GM19395 (cell line): Measurements from ENCODE around the gene DYNLL2.
A peak's percentile ranks its signal among the peaks of the same experiment; 100 is the strongest.
"Not testable (repeated sequence)": the region's sequence is repeated elsewhere in the genome, so short reads cannot be mapped to it uniquely, and the experiment has no call there.

ENCODE experiments used
- ATAC-seq: cut with Tn5 transposase; IDR thresholded peaks from one replicate; pipeline ENCODE4 v1.9.1; 2021; ENCODE audit warnings: mild to moderate bottlenecking, moderate library complexity; ENCODE audit not compliant: unreplicated experiment

The DYNLL2 gene

DNA sequence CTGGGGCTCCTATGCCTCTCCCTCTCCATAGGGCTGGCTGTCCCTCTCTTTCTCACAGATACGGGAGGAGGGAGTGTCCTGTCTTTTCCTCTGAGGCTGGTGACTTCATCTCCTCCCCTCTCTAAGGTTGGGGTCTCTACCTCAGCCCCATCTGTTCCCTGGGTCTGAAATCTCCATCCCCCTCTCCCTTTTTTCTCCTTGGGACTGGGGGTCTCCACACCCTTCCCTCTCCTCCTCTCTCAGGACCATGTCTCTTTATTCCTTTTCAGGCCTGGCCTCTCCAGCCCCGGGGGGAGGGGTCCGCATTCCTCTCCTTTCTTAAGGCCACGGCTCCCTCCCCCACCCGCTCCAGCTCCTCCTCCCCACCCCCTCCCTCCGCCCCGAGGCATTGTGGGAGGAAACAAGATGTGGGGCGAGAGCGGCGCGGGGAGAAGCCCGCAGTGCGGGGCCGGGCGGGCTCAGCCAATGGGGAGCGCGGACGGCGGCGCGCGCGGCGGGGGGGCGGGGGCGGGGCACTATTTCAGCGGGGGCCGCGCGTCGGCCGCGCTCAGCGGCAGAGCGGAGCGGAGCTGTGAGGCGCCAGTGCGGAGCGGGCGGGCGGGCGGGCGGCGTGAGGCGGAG is at the start of gene DYNLL2:
TSS of gene DYNLL2 (plus strand) at position 550 of the 621 bp plus-strand sequence. CDS start 3,672 bp downstream, outside the sequence.
- ATAC-seq: peak; percentile 73

DNA sequence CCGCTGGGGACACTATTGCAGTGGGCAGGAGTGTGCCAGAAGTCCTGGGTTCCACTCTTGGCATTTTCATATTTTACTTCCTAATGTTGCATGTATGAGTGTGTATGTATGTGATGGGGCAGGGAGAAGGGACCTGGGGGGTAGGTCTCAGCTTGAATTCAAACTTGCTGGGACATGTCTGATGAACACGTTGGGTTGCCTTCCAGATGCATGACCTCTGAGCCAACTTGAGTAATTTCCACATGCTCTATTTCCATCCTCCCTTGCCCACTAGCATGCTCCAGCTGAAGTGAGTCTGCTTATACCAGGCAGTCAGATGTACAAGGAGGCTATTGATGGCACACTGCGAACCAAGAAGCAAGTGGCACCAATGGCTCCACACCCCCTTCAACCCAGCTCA is 43.2 kb upstream of the DYNLL2 start:
- no peak for ATAC-seq

DNA sequence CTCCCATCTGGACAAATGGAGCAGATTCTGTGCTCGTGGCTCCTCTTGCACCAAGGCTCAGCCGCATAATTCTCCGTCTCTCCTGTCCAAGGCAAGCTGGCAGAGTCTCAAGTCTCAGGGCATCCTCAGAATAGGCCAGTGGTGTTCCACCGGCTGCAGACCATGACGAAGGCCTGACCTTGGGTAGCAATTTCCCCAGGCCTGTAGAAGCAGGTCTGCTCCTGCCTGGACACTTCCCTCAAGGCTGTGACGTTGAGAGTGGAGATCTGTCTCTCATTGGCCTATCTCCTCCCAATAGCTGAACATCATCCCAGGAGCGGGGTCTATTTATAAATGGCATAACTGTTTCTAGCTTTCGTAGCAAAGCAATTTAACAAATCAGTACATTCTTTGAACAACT is 42.8 kb upstream of the DYNLL2 start:
- no peak for ATAC-seq

DNA sequence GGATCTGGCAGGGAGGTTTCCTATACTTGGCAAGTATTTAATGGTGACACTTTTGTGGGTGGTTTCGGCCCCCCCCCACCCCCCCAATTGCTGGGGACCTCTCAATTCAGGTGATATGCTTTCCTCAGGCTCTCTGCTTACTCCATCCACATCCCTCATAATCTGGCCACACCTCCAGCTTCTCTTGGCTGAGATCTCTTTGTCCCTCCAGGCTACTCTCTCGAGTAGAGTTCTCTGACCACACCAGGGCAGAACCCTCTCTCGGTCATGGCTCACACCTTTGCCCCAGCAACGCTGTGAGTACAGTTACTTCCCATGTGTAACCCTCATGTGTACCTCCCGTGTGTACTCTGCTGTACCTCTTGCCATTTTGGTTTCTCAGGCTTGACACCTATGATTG is 42.1 kb upstream of the DYNLL2 start:
- ATAC-seq: no peak

DNA sequence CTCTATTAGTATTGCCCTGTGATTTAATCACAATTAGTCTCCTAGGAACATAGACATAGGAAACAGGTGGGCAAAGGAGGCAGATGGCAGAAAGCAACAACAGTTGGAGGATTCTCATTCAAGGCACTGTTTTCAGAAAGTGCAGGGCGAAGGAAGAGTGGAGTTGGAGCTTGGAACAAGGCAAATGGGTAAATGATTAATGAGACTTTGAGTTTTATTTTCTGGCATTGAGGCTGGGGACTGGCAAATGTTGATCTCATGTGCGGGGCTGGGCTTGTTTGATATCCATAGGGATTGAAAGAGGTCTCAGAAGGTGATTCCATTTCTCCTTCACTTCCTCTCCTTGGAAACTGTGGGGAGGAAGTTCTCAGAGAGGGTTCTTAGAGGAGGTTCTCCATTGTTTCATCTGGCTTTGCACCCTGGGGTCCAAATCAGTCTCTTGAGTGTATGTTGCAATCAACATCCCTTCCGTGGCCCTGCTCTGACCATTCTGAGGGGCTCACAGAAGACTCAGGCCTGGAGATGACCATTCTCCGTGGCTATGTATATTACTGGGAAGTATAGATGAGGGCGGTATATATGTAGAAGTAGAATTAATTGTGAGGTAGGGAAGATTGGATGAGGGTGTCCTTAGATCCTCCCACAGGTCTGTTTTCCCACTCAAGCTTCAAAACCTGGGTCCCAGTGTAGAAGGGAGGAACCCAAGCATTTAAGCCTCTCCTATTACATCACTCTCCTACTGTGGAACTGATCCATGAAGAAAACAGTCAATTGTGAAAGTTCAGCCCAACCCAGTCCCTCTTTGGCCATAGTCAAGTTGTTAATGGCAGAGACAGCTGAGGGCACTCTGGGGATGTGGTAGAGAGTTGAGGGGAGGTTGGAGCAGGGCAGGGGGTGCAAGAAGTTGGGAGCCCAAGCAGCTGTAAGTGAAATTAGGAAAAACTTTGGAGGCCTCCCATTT is 39.7 kb upstream of the DYNLL2 start:
- no peak for ATAC-seq

DNA sequence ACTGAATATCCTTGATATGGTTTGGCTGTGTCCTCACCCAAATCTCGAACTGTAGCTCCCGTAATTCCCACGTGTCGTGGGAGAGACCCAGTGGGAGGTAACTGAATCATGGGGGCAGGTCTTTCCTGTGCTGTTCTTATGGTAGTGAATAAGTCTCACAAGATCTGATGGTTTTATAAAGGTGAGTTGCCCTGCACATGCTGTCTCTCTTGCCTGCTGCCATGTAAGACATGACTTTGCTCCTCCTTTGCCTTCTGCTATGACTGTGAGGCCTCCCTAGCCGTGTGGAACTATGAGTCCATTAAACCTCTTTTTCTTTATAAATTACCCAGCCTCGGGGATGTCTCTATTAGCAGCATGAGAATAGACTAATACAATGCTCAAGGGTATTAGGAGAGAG is 39.0 kb upstream of the DYNLL2 start:
- not testable (repeated sequence) for ATAC-seq

DNA sequence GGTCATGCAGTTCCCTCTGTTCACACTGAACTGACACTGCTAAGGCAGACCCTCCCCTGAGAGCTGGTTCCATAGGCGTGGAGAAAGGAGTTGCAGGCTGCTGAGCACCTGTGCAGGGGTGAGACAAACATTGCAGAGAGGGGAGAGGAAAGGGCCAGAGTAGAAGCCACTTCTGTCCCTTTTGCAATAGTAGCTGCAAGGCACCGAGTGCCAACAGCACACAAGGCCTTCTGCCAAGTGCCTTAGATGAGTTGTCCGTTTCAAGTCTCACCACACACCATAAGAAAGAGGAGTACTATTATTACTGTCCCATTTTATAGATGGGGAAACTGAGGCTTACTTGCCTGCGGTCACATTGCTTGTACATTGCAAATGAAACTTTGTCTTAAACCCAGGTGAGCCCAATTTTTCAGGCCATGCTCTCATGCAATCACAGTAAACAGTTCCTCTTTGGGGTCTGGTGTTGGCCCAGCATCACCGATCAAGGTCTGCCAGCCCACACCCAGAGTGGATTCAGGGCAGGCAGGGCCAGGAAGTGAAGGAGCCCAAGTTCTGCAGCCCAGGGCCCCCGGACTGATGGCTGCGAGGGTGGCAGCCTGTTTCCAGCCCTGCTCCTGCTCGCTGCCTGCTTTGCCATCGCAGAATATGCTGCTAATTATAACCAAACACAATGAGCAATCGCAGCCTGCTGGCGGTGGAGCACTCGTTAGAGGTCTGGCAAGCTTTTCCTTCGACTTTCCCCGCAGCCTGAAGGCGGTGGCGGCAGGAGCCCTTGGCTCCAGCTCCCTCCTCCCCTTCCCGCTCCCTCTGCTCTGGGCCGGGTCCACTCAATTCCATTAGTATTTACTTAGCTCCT is 36.8 kb upstream of the DYNLL2 start:
- ATAC-seq: no peak

DNA sequence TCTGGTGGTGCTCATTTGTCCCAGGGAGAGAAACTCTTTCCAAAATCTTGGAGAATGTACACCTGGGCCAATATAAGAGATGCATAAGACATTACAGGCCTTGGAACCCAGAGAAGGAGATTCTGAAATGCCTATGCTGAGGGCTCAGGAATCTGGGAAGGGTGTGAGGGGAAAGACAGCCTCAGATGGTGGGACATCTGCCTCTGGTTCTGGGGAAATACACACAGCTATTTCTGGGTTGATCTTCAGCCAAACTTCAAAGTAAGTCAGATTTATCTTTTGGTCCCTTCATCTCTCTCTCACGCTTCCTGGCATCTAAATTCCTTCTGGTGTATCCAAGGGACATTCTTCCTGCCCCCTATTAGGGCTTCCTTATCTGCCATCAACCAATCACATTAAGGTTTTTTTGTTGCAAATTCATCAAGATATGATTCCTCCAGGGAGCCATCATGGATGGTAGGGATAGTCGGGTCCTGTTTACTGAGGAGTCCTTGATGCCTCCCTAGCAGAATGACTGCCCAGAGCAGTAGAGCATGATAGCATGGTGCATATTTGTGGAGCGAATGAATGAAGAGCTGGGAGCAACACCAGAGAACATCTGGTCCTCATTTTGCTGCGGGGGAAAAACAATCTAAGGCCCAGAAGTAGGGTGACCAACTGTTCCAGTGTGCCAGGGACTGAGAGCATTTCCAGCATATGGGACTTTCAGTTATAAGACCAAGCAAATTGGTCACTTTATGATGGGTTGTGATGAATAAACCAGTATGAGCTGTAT is 35.7 kb upstream of the DYNLL2 start:
- ATAC-seq: no peak

DNA sequence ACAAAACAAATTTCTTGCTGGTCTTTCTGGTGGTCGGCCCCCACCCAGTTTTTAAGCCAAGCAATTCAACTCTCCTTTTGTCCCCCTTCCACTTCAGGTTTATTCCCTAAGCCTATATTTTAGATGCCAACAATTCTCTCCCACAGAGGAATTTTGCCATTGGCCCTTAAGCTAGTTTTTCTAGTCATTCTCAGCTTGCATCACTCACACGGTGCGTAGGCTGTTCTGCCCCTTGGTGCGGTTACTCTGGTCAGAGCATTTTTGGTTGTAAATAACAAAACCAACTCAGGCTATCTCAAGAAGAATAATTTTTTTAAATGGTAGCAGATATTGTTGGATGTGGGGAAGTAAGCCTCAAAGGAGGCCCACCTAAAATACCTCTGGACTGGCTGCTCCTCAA is 33.7 kb upstream of the DYNLL2 start:
- no peak for ATAC-seq

DNA sequence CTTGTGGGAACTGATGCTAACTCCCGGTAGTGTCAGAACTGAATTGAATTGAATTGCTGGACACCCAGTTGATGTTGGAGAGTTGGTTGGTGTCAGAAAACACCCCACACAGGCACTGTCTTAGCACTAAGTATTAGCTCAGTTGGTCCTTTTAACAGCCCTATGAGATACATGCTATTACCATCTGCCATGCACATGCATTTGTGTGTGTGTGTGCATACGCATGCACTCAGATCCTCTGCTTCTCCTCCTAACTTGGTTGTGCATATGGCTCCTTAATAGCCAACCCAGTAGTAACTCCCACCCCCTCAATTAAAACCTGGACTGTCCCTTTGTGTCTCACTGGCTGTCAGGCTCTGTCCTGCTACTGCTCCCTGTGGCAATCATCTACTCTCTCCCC is 32.3 kb upstream of the DYNLL2 start:
- ATAC-seq: no peak

DNA sequence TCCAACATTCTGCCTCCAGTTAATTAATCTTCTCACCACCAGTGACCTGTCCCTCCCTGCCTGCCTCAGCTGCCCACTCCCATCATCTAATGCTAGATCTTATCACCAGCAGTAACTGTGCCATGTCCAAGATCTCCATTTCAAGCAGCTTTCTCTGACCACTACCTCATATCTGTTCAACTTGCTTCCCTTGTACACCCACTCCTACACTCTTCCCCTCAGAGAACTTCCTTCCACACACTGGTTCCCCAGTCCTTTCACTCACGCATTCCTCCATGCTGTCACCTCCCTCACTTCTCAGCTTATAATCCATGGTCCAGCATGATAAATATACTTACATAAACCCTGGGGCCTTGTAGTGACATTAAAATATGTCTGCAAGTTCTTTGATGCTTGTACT is 31.8 kb upstream of the DYNLL2 start:
- ATAC-seq: no peak

DNA sequence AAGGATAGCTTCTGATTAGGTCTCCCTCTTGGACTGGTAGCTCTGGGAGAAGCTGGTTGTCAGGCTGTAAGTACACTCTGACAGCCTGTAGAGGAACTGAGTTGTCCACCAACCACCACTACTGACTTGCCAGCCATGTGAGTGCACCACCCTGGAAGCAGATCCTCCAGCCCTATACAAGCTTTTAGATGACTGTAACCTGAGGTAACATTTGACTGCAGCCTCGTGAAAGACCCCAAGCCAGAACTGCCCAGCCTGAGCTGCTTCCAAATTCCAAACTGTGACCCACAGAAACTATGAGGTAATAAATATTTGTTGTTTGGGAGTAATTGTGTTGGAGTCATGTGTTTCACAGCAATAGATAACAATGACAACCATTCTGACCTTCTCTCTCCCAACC is 30.8 kb upstream of the DYNLL2 start:
- ATAC-seq: no peak

DNA sequence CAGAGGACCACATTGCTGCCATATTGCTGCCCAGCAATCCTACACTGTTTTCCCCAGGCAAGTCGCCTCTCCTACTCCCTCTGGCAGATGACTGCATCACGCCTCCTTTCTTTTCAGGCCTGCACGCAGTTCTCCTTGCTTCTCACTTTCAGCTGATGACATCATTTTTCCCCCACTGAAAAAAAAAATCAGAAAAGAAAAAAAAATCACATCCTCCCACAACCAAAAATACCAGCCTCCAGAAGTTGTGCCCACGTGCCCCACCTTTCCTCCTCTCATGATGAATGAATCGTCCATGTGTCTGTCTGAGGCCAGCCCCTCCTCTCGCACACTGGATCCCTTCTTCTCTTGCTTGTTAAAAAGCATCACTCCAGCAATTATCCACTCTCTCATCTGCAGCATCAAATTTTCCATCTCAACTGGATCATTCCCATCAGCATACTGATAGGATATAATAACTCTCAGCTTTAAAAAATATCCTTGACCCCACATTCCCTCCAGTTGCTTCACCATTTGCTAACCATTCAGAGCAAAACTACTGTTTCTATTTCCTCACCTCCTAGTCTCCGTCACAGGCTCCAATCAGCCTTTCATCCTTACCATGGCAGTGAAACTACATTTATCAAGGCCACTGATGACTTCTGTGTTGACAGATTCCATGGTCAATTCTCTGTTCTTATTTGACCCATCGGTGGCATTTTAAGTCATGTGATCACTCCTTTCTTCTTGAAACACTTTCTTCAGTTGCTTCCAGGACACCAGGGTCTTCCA is 30.1 kb upstream of the DYNLL2 start:
- no peak for ATAC-seq

DNA sequence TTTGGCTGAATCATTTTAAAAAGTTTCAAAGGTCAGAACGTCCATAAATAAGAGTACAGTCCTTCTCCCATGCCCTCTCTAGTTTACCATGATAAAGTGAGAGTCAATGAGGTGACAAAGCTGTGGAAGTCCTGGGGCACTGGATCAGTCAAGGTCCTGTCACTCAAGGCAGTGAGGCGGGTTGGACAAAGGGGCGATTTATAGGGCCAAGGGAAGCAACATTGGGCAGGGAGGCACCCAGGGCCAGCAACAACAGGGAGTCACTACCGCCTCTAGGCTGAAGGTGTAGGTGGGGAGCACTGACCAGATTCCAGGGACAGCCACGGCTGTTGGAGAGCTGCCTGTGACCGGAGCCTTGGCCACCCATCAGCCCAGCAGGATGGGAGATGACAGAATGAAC is 28.6 kb upstream of the DYNLL2 start:
- ATAC-seq: no peak

DNA sequence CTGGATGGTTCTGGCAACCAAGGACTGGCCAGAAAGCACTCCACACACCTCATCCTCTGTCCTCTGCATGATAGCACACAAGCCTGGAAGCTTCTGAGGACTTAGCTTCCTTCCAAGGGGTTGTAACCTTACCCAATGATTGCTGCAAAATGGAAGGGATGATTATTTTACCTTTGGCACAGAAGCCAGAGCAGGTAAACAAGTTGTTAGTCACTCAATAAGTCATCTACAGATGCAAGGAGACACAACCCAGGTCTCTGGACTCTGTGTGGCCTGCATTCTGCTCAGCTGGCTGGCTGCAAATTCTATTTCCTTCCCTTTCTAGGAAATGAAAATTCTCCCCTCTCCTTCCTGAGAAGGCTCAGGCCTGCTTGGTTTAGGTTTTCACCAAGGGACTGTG is 26.7 kb upstream of the DYNLL2 start:
- no peak for ATAC-seq

DNA sequence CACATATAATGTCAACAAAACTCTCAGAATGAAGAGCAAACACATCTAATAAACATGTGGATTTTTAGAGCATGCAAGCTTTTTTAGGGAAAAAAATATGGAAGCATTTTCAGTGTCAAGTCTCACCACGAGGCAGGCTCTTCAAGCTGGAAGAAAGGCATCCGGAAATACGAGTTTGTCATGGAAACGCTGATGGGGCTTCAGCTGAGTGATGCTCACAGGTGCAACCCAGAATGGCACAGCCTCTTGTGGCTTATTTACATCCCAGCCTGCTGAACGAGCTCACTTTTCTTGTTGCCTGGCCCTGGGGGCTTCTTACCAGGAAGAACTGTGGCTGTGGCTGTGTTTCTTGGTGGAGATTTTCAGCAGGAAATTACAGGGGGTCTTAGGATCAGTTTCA is 24.1 kb upstream of the DYNLL2 start:
- no peak for ATAC-seq

DNA sequence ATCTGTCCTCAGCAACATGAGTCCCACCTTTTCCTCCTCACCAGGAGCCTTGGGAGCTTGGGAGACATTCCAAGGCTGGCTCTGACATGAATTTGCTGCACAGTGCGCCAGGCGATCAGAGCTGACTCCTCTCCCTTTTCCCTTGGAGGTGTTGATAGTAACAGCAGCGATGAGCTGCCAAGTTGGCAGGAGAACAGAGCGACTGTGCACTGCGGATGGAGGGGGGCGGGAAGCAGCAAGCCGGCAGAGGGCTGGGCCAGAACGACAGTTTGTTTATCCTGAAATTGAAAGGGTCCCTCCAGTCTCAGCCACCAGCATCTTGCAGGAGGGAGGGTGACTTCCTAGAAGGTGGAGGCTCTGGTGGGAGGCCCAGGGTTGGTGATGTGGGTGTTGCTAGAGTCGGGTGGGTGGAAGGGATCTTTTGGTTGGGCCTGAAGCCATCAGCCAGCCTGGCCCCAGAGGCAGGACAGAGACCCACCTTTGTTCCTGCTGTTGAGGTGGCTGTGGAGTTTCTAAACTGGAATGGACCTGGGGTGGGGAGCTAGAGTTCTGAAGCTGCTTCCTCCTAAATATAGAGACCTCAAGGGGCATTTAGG is 22.5 kb upstream of the DYNLL2 start:
- ATAC-seq: no peak

DNA sequence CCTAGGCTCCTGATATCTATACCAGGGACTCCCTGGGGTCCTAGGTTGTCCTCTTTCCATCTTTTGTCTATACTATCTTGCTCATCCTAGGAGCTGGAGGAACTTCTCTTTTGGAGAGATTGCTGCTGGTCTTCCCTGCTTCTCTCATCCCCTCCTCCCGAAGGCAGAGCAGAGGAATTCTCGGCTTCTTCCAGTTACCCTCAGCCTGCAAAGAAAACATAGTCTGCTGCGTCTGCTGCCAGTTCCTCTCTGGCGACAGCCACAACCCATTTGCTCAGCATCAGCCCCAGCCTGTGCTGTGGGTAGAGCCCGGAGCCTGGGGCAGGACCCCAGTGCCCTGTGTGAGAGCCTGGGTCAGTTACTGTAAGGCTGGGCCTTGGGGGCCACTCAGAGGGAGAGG is 21.5 kb upstream of the DYNLL2 start:
- no peak for ATAC-seq

DNA sequence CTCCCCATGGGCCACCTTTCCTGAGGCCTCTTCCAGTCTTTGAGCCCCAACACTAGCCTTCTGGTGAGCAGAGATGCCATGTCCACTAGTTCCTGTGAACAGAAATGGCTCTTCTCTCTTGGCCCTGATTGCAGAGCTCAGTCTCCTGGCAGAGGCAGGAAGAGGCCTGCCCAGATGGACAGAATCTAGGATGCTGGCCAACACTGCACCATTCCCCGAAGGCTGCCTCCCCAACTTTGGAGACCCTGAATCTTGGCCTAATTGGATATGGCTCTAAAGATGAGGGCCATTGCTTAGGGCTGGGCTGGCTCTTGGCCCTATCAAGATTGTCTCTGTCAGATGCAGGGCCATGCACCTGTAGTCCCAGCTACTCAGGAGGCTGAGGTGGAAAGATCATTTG is 18.0 kb upstream of the DYNLL2 start:
- ATAC-seq: no peak

DNA sequence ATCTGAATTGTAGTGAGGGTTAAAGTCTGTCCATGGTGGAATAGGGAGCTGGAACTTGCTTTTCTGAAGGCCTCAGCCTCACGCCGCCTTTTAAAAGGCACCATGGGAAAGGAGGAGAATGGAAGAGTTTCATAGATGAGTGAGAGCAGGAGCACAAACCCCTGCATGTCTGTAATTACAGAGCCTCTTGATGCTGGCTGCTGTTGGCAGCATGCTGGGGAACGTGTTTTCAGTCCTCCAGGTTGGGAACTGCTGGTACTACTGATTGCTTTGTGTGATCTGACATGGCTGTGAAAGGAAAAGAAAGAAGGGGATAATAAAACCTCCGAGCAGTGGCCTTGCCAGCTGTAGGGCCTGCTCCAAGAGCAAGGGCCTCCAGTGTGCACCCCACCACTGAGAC is 16.8 kb upstream of the DYNLL2 start:
- ATAC-seq: no peak
